Measurements from ENCODE around the gene RANBP6. TPM values are rescaled to one million over a fixed set of nuclear protein-coding genes. Genes with fewer than 3 reads are reported as not detected.

The RANBP6 gene
- total and polyA plus RNA-seq, 7 donors = 2.5 to 13.6 (median 10.2) TPM

DNA sequence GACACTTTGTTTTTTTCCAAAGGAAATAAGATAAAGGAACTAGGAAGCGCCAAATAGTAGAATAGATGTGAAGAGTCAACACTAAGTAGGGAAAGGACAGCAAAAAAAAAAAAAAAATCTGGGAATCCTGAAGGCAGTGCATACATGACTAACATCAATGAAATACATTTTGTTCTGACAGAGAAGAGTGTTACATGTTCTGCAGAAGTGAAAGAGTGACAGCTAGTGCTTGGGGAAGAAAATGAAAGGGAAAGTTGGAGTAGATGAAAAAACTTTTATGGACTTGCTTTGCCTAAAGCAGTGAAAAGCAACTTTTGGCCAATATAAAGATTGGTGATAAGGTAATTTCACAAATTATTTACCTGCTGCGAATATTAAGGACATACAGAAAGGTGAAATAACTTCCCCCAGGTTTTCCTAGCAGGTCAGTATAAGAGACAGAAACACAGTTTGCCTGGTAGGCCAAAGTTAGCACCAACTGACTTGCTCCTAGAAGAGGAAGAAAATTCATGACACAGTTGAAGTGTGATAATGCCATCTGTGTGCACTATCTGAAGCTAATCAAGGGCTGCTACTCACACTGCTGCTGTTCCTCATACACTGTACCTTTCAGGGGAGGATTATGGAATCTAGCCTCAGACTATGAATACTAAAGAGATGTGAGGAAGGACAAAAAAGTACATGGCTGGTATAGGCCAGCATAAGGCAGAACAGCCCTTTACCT is 38.6 kb downstream of the RANBP6 start:
- WGBS, 2 donors = 66 to 75% methylated on average over 2 of the region's 2 CpGs
- Histone ChIP-seq H3K4me3 (no peak overlapping the region), H3K9me3 (no peaks in the 10 kb centered on the region), H3K27ac (no peak overlapping the region), H3K27me3 (no peaks in the 10 kb centered on the region), H3K4me1 (peaks cover 0 to 15% (median 6%) of the 10 kb centered on the region in 4 donors), H3K36me3 (peaks cover 0 to 21% (median 0%) of the 10 kb centered on the region in 4 donors)
- TF ChIP-seq POLR2A (IDR thresholded peaks at IDR 0.05) (no peak), POLR2AphosphoS5 (IDR thresholded peaks at IDR 0.05) (no peak), EP300 (IDR thresholded peaks at IDR 0.05) (no peak)
- TF ChIP-seq, protein P1, sequence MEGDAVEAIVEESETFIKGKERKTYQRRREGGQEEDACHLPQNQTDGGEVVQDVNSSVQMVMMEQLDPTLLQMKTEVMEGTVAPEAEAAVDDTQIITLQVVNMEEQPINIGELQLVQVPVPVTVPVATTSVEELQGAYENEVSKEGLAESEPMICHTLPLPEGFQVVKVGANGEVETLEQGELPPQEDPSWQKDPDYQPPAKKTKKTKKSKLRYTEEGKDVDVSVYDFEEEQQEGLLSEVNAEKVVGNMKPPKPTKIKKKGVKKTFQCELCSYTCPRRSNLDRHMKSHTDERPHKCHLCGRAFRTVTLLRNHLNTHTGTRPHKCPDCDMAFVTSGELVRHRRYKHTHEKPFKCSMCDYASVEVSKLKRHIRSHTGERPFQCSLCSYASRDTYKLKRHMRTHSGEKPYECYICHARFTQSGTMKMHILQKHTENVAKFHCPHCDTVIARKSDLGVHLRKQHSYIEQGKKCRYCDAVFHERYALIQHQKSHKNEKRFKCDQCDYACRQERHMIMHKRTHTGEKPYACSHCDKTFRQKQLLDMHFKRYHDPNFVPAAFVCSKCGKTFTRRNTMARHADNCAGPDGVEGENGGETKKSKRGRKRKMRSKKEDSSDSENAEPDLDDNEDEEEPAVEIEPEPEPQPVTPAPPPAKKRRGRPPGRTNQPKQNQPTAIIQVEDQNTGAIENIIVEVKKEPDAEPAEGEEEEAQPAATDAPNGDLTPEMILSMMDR (IDR thresholded peaks at IDR 0.05) = no peak
- DNase-seq = no peak
- intact Hi-C loops (cut with DNase I) = no loop called here

DNA sequence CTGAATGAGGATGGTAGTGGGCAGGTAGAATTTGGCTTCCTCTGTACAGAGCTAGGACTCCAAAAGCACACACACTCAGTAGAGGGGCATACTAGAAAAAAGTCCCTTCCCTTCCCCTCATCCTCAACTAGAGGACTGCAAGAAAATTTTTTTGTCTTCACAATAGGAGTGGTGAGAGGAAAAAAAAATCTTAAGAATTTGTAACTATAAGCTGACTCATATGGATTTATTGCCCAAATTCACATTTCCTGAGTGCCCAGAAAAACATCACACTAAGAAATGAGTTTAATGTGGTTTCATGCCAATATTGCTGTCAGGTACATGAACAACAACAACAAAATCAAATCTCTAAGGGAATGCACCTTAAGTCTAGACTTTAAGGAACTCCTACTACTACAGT is 43.7 kb downstream of the RANBP6 start:
- Histone ChIP-seq H3K27me3 (no peaks in the 10 kb centered on the region), H3K27ac (no peak overlapping the region), H3K4me1 (peaks cover 0 to 17% (median 3%) of the 10 kb centered on the region in 4 donors), H3K4me3 (no peak overlapping the region), H3K9me3 (no peaks in the 10 kb centered on the region), H3K36me3 (peaks cover 0 to 46% (median 5%) of the 10 kb centered on the region in 4 donors)
- TF ChIP-seq POLR2AphosphoS5 (IDR thresholded peaks at IDR 0.05) (no peak), POLR2A (IDR thresholded peaks at IDR 0.05) (no peak), EP300 (IDR thresholded peaks at IDR 0.05) (no peak)
- TF ChIP-seq, protein P1 (IDR thresholded peaks at IDR 0.05) = no peak
- no peak for DNase-seq
- intact Hi-C loops (cut with DNase I) = no loop called here

Small RNAs within 50 kb of the gene (small RNA-seq; reads per million reads assigned to genes)
- gene MIR4665 = 0 reads per million in 3 donors

Other genes starting within 250 kb of the RANBP6 start
- gene ERMP1, start 182.5 kb downstream of the RANBP6 start, total RNA-seq = 10 to 100 TPM in 1 of 4 donors, 1 to 10 TPM in 3; 7.9 to 12.2 (median 8.6) TPM
- gene ERMP1, start 182.5 kb downstream of the RANBP6 start, polyA plus RNA-seq = 10 to 100 TPM in 1 of 3 donors, 1 to 10 TPM in 2; 2.4 to 13.2 (median 4.6) TPM
- not detected for gene MLANA, start 124.7 kb downstream of the RANBP6 start, total RNA-seq
- gene MLANA, start 124.7 kb downstream of the RANBP6 start, polyA plus RNA-seq = not detected
- 10 to 100 TPM; 33.5 to 73.2 (median 45.8) TPM for gene IL33, start 200.2 kb upstream of the RANBP6 start, total RNA-seq
- 10 to 100 TPM in 2 of 3 donors, 1 to 10 TPM in 1; 1.6 to 14.6 (median 14.4) TPM for gene IL33, start 200.2 kb upstream of the RANBP6 start, polyA plus RNA-seq

All from sigmoid colon (tissue), 7 donors.